ENCODE data around the gene ZFPM1.

The ZFPM1 gene

GRCh38 chr16:88568710-88569613 lies 115.9 kb downstream of the ZFPM1 start:
- no peak for FAIRE-seq
- DNase-seq (ENCODE audit: insufficient read length, low spot score) = no peak
- TF ChIP-seq POLR2A (IDR thresholded peaks at IDR 0.05; ENCODE audit: low read depth, low read length) = no peak

DNA sequence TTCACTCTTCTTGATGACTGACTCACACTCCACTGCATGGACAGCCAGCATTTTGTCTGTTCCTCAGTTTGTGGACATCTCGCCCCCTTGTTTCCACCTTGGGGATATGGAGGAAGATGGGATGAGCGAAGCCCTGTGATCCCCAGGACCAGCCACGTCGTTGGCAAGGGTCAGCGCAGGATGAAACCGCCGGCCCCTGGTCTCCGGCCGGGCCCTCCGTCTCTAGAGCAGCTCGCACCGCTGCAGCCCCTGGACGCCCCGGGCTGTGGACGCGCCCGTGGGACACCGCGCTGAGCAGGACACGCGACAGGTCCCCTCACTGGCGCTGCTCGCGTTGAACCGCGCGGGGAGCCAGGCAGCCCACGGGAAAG lies 116.5 kb downstream of the ZFPM1 start:
- no peak for TF ChIP-seq POLR2A (IDR thresholded peaks at IDR 0.05; ENCODE audit: low read depth, low read length)
- DNase-seq (ENCODE audit: insufficient read length, low spot score) (no peak), FAIRE-seq (no peak)

DNA sequence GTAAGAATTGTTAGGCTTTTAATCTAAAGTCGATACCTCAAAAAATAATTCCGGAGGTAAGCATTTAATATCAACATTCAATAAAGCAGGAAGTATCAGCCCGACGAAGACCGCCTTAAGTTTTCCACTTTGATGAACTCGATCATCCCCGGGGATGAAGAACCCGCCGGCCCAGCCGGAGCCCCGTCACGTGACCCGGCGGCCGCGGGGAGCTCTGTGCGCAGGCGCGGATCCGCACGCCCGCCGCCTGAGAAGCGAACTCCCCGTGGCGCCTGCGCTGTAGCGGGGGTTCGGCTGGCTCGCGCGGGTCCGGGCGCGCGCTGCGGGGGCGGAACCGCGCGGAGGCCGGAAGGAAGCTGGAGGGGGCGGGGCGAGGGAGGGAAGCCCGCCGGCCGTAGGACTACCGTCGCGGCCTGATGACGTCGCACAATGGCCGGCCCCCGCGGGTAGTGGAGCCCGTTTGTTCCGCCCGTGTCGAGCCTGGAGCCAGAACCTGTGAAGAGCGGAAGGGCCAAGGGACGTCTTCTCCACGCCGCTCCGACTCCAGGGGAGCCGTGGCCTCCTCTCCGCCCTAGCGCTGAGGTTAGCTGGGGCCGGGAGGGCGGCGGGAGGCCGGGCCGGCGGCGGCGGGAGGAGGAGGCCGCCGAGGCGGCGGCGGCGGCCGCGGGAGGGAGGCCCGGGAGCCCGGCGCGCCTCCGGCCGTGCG lies 117.1 kb downstream of the ZFPM1 start, which contains the start of gene ZC3H18:
Gene ZC3H18, plus strand, starts transcription at position 419 of the 706 bp plus-strand sequence. CDS start 6,721 bp downstream, outside the sequence.
- DNase-seq (ENCODE audit: insufficient read length, low spot score) (peak; percentile 99), FAIRE-seq (no peak)
- TF ChIP-seq POLR2A (IDR thresholded peaks at IDR 0.05; ENCODE audit: low read depth, low read length) = peak; percentile 84

DNA sequence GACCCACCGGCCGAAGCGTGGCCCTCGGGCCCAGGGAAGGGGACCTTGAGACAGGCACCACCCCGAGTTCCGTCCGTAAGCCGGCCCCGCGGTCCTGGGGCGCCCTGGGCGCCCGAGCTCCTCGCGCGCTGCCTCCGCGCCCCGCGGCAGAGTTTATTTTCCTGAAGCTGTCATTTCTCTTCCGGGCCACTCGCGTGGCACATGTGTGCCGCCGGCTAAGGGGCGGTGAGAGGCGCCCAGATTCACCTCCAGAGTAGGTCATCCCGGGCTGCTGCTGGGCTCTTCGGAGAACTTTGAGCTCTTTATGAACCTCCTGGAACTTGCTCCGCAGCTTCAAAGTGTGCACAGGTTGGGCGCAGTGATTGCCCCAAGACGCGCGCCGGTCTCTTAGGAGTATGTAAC lies 117.6 kb downstream of the ZFPM1 start:
- no peak for FAIRE-seq
- TF ChIP-seq POLR2A (IDR thresholded peaks at IDR 0.05; ENCODE audit: low read depth, low read length) = no peak
- DNase-seq (ENCODE audit: insufficient read length, low spot score) = peak; percentile 52

DNA sequence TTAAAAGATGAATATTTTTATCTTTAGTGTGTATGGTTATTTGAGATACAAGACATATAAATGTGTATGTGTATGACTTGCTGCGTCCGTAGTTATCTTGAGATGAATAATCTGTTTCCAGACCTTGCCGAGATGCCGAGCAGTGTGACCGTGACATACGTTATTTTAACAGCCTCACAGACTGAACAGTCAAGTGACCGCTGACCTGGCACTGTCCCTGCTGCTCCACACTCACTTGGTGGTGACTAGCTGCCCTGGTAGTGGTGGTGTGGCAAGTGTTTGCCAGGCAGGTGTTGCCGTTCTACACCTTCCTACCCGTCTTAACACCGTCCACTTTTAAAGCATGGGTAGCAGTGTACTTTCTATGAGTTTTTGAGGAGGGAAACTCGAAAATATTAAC lies 122.2 kb downstream of the ZFPM1 start:
- no peak for FAIRE-seq
- no peak for TF ChIP-seq POLR2A (IDR thresholded peaks at IDR 0.05; ENCODE audit: low read depth, low read length)
- no peak for DNase-seq (ENCODE audit: insufficient read length, low spot score)

- FAIRE-seq (no peak), DNase-seq (ENCODE audit: insufficient read length, low spot score) (no peak)
- no peak for TF ChIP-seq POLR2A (IDR thresholded peaks at IDR 0.05; ENCODE audit: low read depth, low read length)
Measured at GRCh38 chr16:88576307-88576706, 123.2 kb downstream of the ZFPM1 start.

DNA sequence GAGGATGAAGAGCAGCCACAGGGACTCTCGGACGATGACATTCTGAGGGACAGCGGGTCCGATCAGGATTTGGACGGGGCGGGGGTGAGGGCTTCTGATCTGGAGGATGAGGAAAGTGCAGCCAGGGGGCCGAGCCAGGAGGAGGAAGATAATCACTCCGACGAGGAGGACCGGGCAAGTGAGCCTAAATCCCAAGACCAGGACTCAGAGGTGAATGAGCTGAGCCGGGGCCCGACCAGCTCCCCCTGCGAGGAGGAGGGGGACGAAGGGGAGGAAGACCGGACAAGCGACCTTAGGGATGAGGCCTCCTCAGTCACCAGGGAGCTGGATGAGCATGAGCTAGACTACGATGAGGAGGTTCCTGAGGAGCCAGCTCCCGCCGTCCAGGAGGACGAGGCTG lies 124.1 kb downstream of the ZFPM1 start:
- TF ChIP-seq POLR2A (IDR thresholded peaks at IDR 0.05; ENCODE audit: low read depth, low read length) = no peak
- DNase-seq (ENCODE audit: insufficient read length, low spot score) (no peak), FAIRE-seq (no peak)

GRCh38 chr16:88578446-88579313 lies 125.6 kb downstream of the ZFPM1 start:
- no peak for TF ChIP-seq POLR2A (IDR thresholded peaks at IDR 0.05; ENCODE audit: low read depth, low read length)
- DNase-seq (ENCODE audit: insufficient read length, low spot score) = no peak
- FAIRE-seq = no peak

GRCh38 chr16:88580371-88580770 lies 127.3 kb downstream of the ZFPM1 start:
- no peak for TF ChIP-seq POLR2A (IDR thresholded peaks at IDR 0.05; ENCODE audit: low read depth, low read length)
- FAIRE-seq (no peak), DNase-seq (ENCODE audit: insufficient read length, low spot score) (no peak)

- DNase-seq (ENCODE audit: insufficient read length, low spot score) (no peak), FAIRE-seq (no peak)
- TF ChIP-seq POLR2A (IDR thresholded peaks at IDR 0.05; ENCODE audit: low read depth, low read length) = no peak
Measured at GRCh38 chr16:88581033-88581432, 128.0 kb downstream of the ZFPM1 start.

- FAIRE-seq = no peak
- TF ChIP-seq POLR2A (IDR thresholded peaks at IDR 0.05; ENCODE audit: low read depth, low read length) = no peak
- no peak for DNase-seq (ENCODE audit: insufficient read length, low spot score)
Measured at GRCh38 chr16:88582912-88583575, 130.0 kb downstream of the ZFPM1 start.

- FAIRE-seq = no peak
- DNase-seq (ENCODE audit: insufficient read length, low spot score) = no peak
- TF ChIP-seq POLR2A (IDR thresholded peaks at IDR 0.05; ENCODE audit: low read depth, low read length) = no peak
Measured at GRCh38 chr16:88584676-88585075, 131.6 kb downstream of the ZFPM1 start.

DNA sequence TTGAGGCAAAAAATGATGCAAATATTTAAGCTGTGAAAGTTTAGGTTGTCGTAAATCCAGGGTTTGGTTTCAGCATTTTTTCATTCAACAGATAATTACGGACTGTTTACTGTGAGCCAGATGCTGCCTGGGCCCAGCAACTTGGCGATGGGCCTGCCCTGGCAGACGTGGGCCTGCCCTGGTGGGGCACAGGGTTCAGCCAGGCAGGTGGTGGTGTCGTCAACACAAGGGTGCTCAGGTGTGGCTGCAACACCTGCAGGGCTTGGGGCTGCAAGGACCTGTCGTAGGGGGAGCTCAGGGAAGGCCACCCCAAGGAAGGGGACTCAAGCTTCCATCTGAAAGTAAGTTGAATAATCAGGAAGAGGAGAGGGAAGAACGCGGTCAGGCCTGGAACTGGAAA lies 132.2 kb downstream of the ZFPM1 start:
- FAIRE-seq (no peak), DNase-seq (ENCODE audit: insufficient read length, low spot score) (no peak)
- no peak for TF ChIP-seq POLR2A (IDR thresholded peaks at IDR 0.05; ENCODE audit: low read depth, low read length)
